IPS-11a (cell line): Measurements from ENCODE around the gene ULBP3.
A peak's percentile ranks its signal among the peaks of the same experiment; 100 is the strongest.
"Not testable (repeated sequence)": the region's sequence is repeated elsewhere in the genome, so short reads cannot be mapped to it uniquely, and the experiment has no call there.

Experiments
- H3K4me3 ChIP-seq: one replicate; pipeline ENCODE4 v1.5.1; 2013; ENCODE audit warnings: low read depth, low read length, control low read depth

The ULBP3 gene

GRCh38 chr6:150043501-150044412 is 25.2 kb downstream of the ULBP3 start:
- H3K4me3 ChIP-seq: no peak overlapping the region

- H3K4me3 ChIP-seq: no peak overlapping the region
These were observed 25.8 kb downstream of the ULBP3 start for GRCh38 chr6:150043096-150043495.

DNA sequence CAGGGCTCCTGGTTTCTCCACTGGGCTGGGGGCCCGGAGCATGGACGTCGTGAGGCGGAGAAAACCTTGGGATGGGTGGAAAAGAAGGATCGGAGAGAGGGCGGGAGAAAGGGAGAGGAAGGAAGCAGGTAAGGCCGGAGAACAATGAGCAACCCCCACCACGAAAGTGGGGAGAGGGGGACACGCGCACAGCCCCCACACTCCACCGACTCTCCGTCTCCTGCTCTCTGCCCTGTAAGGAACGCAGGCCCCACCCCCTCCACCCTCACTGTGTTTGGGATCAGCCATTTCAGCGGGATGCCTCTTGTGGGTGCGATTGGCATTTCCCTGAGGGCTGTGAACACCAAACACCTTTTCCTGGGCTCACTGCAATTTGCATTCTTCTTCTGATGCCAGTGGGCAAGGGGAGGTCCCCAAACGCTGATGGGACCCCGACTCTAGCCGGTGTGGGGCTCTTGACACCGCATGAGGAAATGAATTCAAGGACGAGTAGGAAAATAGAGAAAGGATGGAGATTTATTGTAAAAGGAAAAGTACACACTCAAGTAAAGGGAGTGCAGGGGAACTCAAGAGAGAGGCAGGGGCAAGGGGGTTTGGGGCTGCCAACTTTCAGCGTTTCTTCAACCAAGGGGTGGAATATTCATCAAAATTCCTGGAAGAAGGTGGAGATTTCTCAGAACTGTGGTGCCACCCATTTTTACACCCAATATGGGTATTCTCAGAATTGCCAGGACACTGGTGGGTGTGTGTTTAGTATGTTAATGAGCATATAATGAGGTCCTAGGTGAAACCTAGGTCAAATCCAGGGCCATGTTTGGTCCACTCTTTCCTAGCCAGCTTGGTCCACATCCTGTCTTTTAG is 30.5 kb downstream of the ULBP3 start:
- peak overlapping the region; percentile 37 for H3K4me3 ChIP-seq

DNA sequence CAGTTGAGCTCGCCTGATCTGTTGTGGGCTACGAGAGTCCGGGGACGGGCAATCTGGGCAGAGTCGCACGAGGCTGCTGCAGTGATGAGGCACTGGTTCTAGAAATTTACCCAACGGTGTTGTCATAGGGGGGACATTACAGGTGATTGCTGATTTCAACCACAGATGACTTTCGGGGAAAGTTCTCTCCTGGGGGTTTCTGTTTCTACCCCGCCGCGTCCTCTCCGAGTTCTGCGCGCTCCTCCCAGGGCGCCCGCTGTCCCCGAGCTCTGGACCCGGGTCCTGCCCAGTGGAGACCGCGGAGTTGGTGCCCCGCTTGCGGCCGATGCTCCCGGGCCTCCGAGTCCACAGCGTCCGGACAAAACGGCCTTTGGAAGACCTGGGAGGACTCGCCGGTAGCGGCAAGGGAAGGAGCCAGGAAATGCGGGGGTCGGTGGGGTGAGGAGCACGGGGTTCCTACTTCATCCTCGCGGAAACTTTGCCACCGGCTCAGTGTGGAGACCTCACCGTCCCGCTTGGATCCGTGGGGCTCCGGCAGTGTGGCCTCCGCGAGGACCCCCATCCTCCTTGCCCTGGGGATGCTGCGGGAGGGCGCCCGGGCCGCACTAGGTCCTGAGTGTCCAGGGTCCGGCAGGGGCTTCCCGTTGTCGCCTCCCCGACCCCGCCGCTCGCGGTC is 31.3 kb downstream of the ULBP3 start:
- peak overlapping the region; percentile 37 for H3K4me3 ChIP-seq

- H3K4me3 ChIP-seq: no peak overlapping the region
These were observed 32.8 kb downstream of the ULBP3 start for GRCh38 chr6:150036081-150036480.

- no peak overlapping the region for H3K4me3 ChIP-seq
These were observed 35.6 kb downstream of the ULBP3 start for GRCh38 chr6:150033207-150033771.

DNA sequence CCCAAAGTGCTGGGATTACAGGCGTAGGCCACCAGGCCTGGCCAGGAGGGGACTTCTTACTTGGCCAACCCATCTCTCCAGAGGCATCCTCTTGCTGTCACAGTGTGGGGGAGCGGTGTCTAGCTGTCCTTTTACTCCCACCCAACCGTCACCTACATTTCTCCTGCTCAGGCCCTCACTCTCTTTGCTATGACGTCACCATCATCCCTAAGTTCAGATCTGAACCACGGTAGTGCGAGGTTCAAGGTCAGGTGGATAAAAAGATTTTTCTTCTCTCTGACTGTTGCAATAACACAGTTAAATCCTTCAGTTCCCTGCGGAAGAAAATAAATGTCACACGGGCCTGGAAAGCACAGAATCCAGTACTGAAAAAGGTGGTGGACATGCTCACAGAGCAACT is 36.3 kb downstream of the ULBP3 start:
- H3K4me3 ChIP-seq: no peak overlapping the region

- H3K4me3 ChIP-seq: no peak overlapping the region
These were observed 38.3 kb downstream of the ULBP3 start for GRCh38 chr6:150030611-150031010.

DNA sequence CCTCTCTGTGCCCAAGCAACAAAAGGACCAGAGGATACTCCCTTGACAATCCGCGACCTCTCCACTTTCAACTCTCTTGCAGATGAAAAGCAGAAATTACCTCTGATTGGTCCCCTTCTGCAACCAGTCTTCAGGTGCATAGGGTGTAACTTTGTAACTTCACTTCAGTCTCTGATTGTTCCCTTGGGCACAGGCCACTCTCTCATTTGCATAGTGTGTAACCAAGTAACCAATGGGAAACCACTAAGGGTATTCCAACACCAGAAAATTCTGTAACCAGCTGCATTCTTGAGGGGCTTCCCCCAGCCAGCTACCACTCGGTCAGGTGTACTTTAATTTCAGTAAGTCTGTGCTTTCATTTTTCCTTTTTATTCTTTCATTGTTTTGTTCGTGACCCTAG is 39.2 kb downstream of the ULBP3 start:
- no peak overlapping the region for H3K4me3 ChIP-seq

- no peak overlapping the region for H3K4me3 ChIP-seq
These were observed 39.6 kb downstream of the ULBP3 start for GRCh38 chr6:150029276-150029675.

- H3K4me3 ChIP-seq: no peak overlapping the region
These were observed 40.1 kb downstream of the ULBP3 start for GRCh38 chr6:150028799-150029198.

GRCh38 chr6:150027806-150028565 is 40.9 kb downstream of the ULBP3 start:
- no peak overlapping the region for H3K4me3 ChIP-seq

- H3K4me3 ChIP-seq: no peak overlapping the region
These were observed 41.7 kb downstream of the ULBP3 start for GRCh38 chr6:150026976-150027805.

- no peak within 1 kb of the TSS for H3K4me3 ChIP-seq
These were observed 43.6 kb downstream of the ULBP3 start, which contains the start of gene RAET1L for GRCh38 chr6:150025201-150025917. Gene RAET1L (minus strand): TSS chr6:150025532. CDS start chr6:150025471, 61 bp downstream.

GRCh38 chr6:150024646-150025155 is 44.2 kb downstream of the ULBP3 start:
- H3K4me3 ChIP-seq: no peak overlapping the region

DNA sequence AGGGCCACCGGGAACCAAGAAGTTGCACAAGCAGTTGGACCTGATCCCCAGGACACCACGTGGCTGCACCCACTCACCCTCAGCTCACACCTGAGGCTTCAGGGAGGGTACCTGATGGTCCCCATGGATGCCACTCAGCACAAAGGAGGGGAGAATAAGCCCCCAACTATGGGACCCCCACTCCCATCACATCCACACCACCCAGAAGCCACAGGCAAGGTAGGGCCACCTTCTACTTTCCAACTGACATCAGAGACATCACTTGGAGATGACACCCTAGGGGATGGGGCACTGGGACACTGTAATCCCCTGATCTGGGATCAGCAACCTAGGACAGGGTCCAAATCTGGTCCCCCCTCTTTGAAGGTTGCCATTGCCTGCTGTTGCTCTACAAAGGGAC is 44.9 kb downstream of the ULBP3 start:
- H3K4me3 ChIP-seq: not testable (repeated sequence)

GRCh38 chr6:150021870-150022269 is 47.1 kb downstream of the ULBP3 start:
- not testable (repeated sequence) for H3K4me3 ChIP-seq

- H3K4me3 ChIP-seq: no peak overlapping the region
These were observed 49.9 kb downstream of the ULBP3 start for GRCh38 chr6:150018846-150019580.
